ENCODE results near the gene CERS2. TPM values are rescaled to one million over a fixed set of nuclear protein-coding genes. Genes with fewer than 3 reads are reported as not detected.

Gene CERS2
- total and polyA plus RNA-seq, 2 of the 8 experiments (the other 6 are each of a cell fraction or from before 2014, with no cell fraction given), result 216 to 237 TPM

DNA sequence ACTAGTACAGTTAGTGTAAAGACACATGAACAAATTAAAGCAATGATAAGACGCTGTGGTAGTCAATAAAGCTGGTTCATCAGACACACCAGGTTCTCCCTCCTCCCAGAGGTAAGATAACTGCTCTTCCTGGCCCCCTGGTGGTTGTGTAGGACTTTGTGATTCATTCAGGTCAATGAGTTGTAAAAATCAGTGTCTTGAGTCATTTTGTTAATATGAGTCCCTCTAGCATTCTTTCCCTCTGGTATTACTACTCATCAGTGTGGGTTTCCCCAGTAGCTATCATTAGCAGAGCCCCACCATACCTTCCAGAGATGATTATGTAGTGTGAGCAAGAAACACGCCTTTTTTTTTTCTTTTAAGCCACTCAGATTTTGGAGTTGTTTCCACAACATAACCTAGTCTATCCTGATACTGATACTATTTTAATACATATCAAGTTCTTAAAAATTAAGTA lies 52.1 kb downstream of the CERS2 start (continued):
- TF ChIP-seq ATF3 (IDR thresholded peaks at IDR 0.05; ENCODE audit: insufficient read depth, low read depth, low read length) (no peak), POU5F1 (IDR thresholded peaks at IDR 0.05; ENCODE audit: low read depth, low read length) (no peak), TBP (IDR thresholded peaks at IDR 0.05; ENCODE audit: low read depth, low read length) (no peak), POLR2AphosphoS5 (IDR thresholded peaks at IDR 0.05; ENCODE audit: low read depth, low read length) (no peak)

Measured in H1 (cell line).